Fibroblast of pulmonary artery (primary cell): ENCODE measurements around the gene CLDN5.
"Not testable (repeated sequence)": the region's sequence is repeated elsewhere in the genome, so short reads cannot be mapped to it uniquely, and the experiment has no call there.

Experiments
- DNase-seq: peaks from one replicate; pipeline ENCODE4 v3.0.0-alpha.2; 2010; ENCODE audit warnings: low read depth
- H3K4me3 ChIP-seq: replicated peaks from 2 replicates; pipeline ENCODE4 v1.5.1; 2011; ENCODE audit warnings: low read depth, mild to moderate bottlenecking, control low read depth, low read length, moderate library complexity
- TF ChIP-seq, protein P1 (sequence below): IDR thresholded peaks from 2 replicates; pipeline ENCODE4 v1.5.1; 2011; ENCODE audit warnings: mild to moderate bottlenecking, control low read depth, low read length, inconsistent platforms; ENCODE audit errors: missing control alignments

CLDN5 gene

DNA sequence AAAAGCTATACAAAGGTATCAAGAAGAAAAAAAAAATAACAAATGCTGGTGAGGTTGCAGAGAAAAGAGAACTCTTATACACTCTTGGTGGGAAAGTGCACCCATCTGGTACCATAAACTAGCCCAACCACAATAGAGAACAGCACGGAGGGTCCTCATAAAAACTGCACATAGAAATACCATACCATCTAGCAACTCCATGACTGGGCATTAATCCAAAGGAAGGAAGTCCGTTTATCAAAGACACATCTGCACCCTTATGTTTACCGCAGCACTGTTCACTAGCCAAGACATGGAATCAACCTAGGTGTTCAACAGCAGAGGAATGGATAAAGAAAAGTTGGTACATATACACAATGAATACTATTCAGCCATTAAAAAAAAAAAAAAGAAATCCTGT, 10.8 kb upstream of the CLDN5 start:
- H3K4me3 ChIP-seq = no peak overlapping the region
- TF ChIP-seq, protein P1, sequence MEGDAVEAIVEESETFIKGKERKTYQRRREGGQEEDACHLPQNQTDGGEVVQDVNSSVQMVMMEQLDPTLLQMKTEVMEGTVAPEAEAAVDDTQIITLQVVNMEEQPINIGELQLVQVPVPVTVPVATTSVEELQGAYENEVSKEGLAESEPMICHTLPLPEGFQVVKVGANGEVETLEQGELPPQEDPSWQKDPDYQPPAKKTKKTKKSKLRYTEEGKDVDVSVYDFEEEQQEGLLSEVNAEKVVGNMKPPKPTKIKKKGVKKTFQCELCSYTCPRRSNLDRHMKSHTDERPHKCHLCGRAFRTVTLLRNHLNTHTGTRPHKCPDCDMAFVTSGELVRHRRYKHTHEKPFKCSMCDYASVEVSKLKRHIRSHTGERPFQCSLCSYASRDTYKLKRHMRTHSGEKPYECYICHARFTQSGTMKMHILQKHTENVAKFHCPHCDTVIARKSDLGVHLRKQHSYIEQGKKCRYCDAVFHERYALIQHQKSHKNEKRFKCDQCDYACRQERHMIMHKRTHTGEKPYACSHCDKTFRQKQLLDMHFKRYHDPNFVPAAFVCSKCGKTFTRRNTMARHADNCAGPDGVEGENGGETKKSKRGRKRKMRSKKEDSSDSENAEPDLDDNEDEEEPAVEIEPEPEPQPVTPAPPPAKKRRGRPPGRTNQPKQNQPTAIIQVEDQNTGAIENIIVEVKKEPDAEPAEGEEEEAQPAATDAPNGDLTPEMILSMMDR = no peak
- DNase-seq = no peak

GRCh38 chr22:19533857-19534256, 9.6 kb upstream of the CLDN5 start:
- no peak overlapping the region for H3K4me3 ChIP-seq
- TF ChIP-seq, protein P1 = no peak
- no peak for DNase-seq

- no peak for DNase-seq
- TF ChIP-seq, protein P1 = no peak
- no peak overlapping the region for H3K4me3 ChIP-seq
These were observed 8.9 kb upstream of the CLDN5 start for GRCh38 chr22:19533049-19533626.

DNA sequence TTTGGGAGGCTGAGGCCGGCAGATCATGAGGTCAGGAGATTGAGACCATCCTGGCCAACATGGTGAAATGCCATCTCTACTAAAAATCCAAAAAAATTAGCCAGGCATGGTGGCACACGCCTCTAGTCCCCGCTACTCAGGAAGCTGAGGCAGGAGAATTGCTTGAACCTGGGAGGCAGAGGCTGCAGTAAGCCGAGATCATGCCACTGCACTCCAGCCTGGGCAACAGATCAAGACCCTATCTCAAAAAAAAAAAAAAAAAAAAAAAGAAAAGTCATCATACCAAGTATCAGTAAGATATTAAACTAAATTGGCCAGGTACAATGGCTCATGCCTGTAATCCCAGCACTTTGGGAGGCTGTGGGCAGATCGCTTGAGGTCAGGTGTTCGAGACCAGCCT, 7.1 kb upstream of the CLDN5 start:
- not testable (repeated sequence) for DNase-seq, H3K4me3 ChIP-seq

DNA sequence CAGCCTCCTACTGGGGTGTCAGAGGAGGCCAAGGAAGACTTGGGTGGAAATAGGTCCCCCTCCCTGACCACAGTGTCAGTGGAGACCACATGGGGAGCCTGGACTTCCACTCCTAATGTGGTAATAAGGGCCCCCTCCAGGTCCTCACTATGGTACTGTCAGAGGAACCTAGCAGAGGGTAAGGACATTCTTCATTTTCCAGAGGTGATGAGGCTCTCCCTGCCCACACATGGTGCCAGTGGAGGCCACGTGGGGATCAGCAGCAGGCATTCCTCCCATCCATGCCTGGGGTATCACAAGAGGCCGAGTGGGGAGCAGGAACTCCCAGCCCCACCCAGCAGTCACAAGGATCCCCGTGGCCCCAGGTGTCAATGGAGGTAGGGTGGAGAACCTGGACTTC, 6.5 kb upstream of the CLDN5 start:
- no peak for DNase-seq
- TF ChIP-seq, protein P1 = no peak

DNA sequence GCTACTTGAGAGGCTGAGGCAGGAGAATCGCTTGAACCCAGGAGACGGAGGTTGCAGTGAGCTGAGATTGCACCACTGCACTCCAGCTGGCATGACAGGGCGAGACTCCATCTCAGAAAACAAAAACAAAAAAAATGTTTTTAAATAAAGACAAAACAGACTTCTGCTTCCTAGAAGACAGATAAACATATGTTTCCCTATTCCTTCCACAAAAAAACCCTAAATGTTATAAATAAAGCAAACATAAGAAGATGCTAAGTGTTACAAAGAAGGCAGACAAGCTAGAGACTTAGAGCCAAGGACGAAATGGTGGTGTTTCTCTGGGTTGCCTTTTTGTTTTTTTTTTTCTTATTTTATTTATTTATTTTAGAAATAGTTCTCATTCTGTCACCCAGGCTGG, 5.6 kb upstream of the CLDN5 start:
- no peak overlapping the region for H3K4me3 ChIP-seq
- DNase-seq = no peak
- TF ChIP-seq, protein P1 = no peak

More for the DNA sequence above, 6.5 kb upstream of the CLDN5 start:
- H3K4me3 ChIP-seq = no peak overlapping the region

- DNase-seq = no peak
- TF ChIP-seq, protein P1 = no peak
- no peak overlapping the region for H3K4me3 ChIP-seq
These were observed 3.7 kb upstream of the CLDN5 start for GRCh38 chr22:19527861-19528417.
